K562 (cell line): ENCODE data around the gene TXNRD2. TPM values are rescaled to one million over a fixed set of nuclear protein-coding genes. Genes with fewer than 3 reads are reported as not detected.

ENCODE experiments used
- CHD1 ChIP-seq: fragments of 200-600 bp; sonication (generic); IDR thresholded peaks from one replicate; pipeline ENCODE4 v1.6.1; 2012; ENCODE audit warnings: mild to moderate bottlenecking, moderate library complexity, low read length, inconsistent platforms
- DDX20 ChIP-seq: fragments of 450-650 bp; IDR thresholded peaks from 2 replicates; pipeline ENCODE4 v1.6.1; 2016; ENCODE audit warnings: missing genetic modification characterization, low read depth, mild to moderate bottlenecking, missing compliant biosample characterization, moderate library complexity
- EP400 ChIP-seq: fragments of 450-650 bp; IDR thresholded peaks from 2 replicates; pipeline ENCODE4 v1.6.1; 2017; ENCODE audit warnings: antibody characterized with exemption, mild to moderate bottlenecking, moderate library complexity
- FOS ChIP-seq: IDR thresholded peaks from 3 replicates; pipeline ENCODE4 v1.6.1; 2011; ENCODE audit not compliant: insufficient read length; ENCODE audit errors: extremely low read depth
- GTF2F1 ChIP-seq: IDR thresholded peaks from 2 replicates; pipeline ENCODE4 v1.6.1; 2011; ENCODE audit warnings: low read depth, low read length, improper control_type of control experiment
- JUND ChIP-seq, 2 experiments: IDR thresholded peaks; 2 replicates in 1 of 2; 3 replicates in 1 of 2; pipeline ENCODE4 v1.6.1; 2011; ENCODE audit warnings: borderline replicate concordance in 2 of 2, low read depth in 2 of 2, low read length in 2 of 2, improper control_type of control experiment in 1 of 2, missing biosample characterization in 1 of 2, missing genetic modification characterization in 1 of 2, missing genetic modification reagents in 1 of 2
- MBD1 ChIP-seq: fragments of 250-450 bp; sonication (Bioruptor Pico); IDR thresholded peaks from 2 replicates; pipeline ENCODE4 v1.8.0; 2022; ENCODE audit warnings: inconsistent platforms
- MBD2 ChIP-seq: sonication (generic); IDR thresholded peaks from 2 replicates; pipeline ENCODE4 v1.6.1; 2016; ENCODE audit warnings: low read depth, borderline replicate concordance
- NEUROD1 ChIP-seq: fragments of 150-350 bp; IDR thresholded peaks from 2 replicates; pipeline ENCODE4 v1.6.1; 2014; ENCODE audit warnings: borderline replicate concordance, low read length, low read depth; ENCODE audit not compliant: partially characterized antibody
- NKRF ChIP-seq: fragments of 450-650 bp; IDR thresholded peaks from 2 replicates; pipeline ENCODE4 v1.6.1; 2016; ENCODE audit warnings: borderline replicate concordance
- PRPF4 ChIP-seq: fragments of 200-400 bp; formaldehyde crosslinking; IDR thresholded peaks from one replicate; pipeline ENCODE4 v1.6.1; 2017; ENCODE audit warnings: low read length, low read depth, mild to moderate bottlenecking; ENCODE audit not compliant: insufficient read depth, poor library complexity, severe bottlenecking
- SFPQ ChIP-seq: fragments of 200-400 bp; formaldehyde crosslinking; IDR thresholded peaks from 2 replicates; pipeline ENCODE4 v1.6.1; 2017; ENCODE audit warnings: mild to moderate bottlenecking, low read depth, low read length, moderate library complexity
- STAT5A ChIP-seq: IDR thresholded peaks from 2 replicates; pipeline ENCODE4 v1.6.1; 2012; ENCODE audit warnings: low read length, inconsistent platforms, borderline replicate concordance
- TCF7L2 ChIP-seq: fragments of 150-350 bp; IDR thresholded peaks from 2 replicates; pipeline ENCODE4 v1.6.1; 2016; ENCODE audit warnings: low read depth, mild to moderate bottlenecking, low read length, moderate library complexity
- TOE1 ChIP-seq, 2 experiments: fragments of 450-650 bp in 1 of 2; sonication (generic) in 1 of 2; formaldehyde crosslinking in 1 of 2; IDR thresholded peaks; 2 replicates each; pipeline versions ENCODE4 v1.7.1 to v1.8.0; 2016 to 2022; ENCODE audit warnings: borderline replicate concordance in 2 of 2, mild to moderate bottlenecking in 2 of 2, antibody characterized with exemption in 1 of 2, inconsistent platforms in 1 of 2, low read depth in 1 of 2, missing genetic modification reagents in 1 of 2, moderate library complexity in 1 of 2
- ZNF280B ChIP-seq: fragments of 250-450 bp; sonication (Bioruptor Pico); IDR thresholded peaks from 2 replicates; pipeline ENCODE4 v1.5.1; 2021; ENCODE audit warnings: mild to moderate bottlenecking
- ZNF696 ChIP-seq: fragments of 250-450 bp; sonication (Bioruptor Pico); conservative IDR thresholded peaks from 2 replicates; pipeline ENCODE4 v1.4.0; 2020; ENCODE audit warnings: mild to moderate bottlenecking, moderate library complexity
- ZSCAN29 ChIP-seq: fragments of 450-650 bp; IDR thresholded peaks from 2 replicates; pipeline ENCODE4 v1.6.1; 2017
- polyA plus RNA-seq, 8 experiments: library from polyadenylated mRNA; depleted of rRNA in 4 of 8; stranded (reverse) in 5 of 8; unstranded in 3 of 8; fragments of >200 nt; fragmentation: Nextera tagmentation in 2 of 8; fragmentation: Illumina TruSeq in 1 of 8; extraction: Ambion mirVana in 2 of 8; extraction: Trizol in 1 of 8; gene quantifications; 2 replicates each; pipeline versions ENCODE4 v1.2.1 to v1.2.3, GENCODE V29; 2011 to 2014; ENCODE audit warnings: inconsistent platforms in 1 of 8, missing spikeins in 1 of 8
- total RNA-seq, 7 experiments: library from RNA; depleted of rRNA in 6 of 7; stranded (reverse); fragments of >200 nt in 6 of 7; fragmentation: Illumina TruSeq in 2 of 7; extraction: Trizol in 2 of 7; gene quantifications; 2 replicates each; pipeline versions ENCODE4 v1.2.1 to v1.2.3, GENCODE V29; 2011 to 2021; ENCODE audit warnings: low replicate concordance in 1 of 7

TXNRD2 gene
- total and polyA plus RNA-seq, 9 of the 15 experiments (the other 6 are each of a cell fraction or from before 2014, with no cell fraction given), result 3.3 to 80.2 (median 49.4) TPM

DNA sequence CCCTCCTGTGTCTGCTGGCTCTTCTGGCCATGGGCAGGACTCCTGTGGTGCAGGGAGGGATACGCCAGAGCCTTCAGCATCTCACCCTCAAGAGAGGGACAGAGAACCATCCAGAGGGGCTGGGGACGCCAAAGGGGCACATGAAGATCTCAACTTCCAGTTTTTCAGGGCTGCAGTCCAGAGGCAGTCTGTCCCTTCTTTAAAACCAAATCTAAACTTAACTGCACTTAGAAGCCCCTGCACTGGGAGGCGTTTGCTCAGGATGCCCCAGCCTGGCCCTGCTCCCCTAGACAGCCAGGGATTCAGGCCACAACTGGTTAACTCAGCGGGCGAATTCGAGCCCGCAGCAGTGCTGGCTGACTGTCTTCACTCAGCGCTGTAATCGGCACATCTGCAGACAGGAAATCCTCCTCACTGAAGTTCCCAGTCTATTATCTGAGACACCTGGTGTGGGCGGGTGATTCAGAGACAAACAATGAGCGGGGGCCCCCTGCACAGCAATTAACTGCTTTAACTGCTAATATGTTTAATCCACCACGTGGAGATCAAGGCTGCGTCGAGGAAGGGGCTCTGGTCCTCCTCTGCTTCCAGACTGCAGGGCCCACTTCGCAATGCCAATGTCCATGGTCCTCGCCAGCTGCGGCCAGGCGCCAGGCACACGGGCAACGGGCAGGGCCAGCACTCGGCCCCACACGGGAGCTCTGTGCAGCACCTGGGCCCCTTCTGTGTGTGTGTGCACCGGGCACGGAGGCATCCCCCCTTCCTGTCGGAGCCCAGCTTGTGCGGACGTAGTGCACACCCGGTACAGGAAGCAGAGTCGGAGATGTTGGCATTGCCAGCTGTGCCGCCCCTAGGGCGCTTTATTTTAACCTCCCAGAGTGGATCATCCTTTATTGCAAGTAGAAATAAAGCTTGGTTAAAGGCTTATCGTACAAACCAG, 50.0 kb downstream of the TXNRD2 start (continued):
- no peak for TF ChIP-seq MBD1 (CRISPR knock-in tag)
- TF ChIP-seq ZNF280B (CRISPR knock-in tag), result 0 out of 2 replicates have a peak, but pooled peaks have one; percentile 3
- TF ChIP-seq GTF2F1, result 0 out of 2 replicates have a peak, but pooled peaks have one; percentile 44
- TF ChIP-seq CHD1, result peak; percentile 92
- TF ChIP-seq ZSCAN29, result peak; percentile 14; the same call in 1 of the 2 replicates
- peak; percentile 99 for TF ChIP-seq JUND (IDR thresholded peaks at IDR 0.05; ENCODE audit: borderline replicate concordance, low read depth, low read length)
- TF ChIP-seq JUND (tag; IDR thresholded peaks at IDR 0.05; ENCODE audit: borderline replicate concordance, low read depth, low read length), result peak; percentile 96; the same call in 2 of the 3 replicates
- no peak for TF ChIP-seq DDX20
- TF ChIP-seq PRPF4, result no peak
- TF ChIP-seq ZNF696 (CRISPR knock-in tag), result no peak
- no peak for TF ChIP-seq SFPQ
- peak; percentile 94 for TF ChIP-seq STAT5A
- TF ChIP-seq NKRF, result no peak
- TF ChIP-seq TOE1 (IDR thresholded peaks at IDR 0.05; ENCODE audit: borderline replicate concordance), result peak; percentile 86
- no peak for TF ChIP-seq TOE1 (CRISPR knock-in tag; IDR thresholded peaks at IDR 0.05; ENCODE audit: borderline replicate concordance, low read depth)
- peak; percentile 95 for TF ChIP-seq NEUROD1
- no peak for TF ChIP-seq TCF7L2
- TF ChIP-seq MBD2, result no peak
- TF ChIP-seq EP400, result no peak
- TF ChIP-seq FOS, result peak; percentile 67
